Activated naive CD4-positive, alpha-beta T cell treated with anti-CD3 and anti-CD28 coated beads, Interleukin-2, amount 10 ng/mL, durations not matched to agents 7 days and 5 days (primary cell): ENCODE measurements around the gene MYOCD.

ENCODE experiments used
- CTCF ChIA-PET: fragments of 350-600 bp; sonication (Branson Sonifier 250); formaldehyde crosslinking; loops from one replicate; lab custom pipeline; 2021; ENCODE audit warnings: antibody characterized with exemption; lab: Charles Lee
- DNase-seq: peaks from one replicate; pipeline ENCODE4 v3.0.0-alpha.2; 2020
- H3K27ac Mint-ChIP-seq: one replicate; pipeline ENCODE4 v1.8.0; 2021; ENCODE audit warnings: mild to moderate bottlenecking, moderate library complexity, mixed read lengths
- H3K27me3 Mint-ChIP-seq: one replicate; pipeline ENCODE4 v1.8.0; 2021; ENCODE audit warnings: mild to moderate bottlenecking, mixed read lengths
- H3K36me3 Mint-ChIP-seq: one replicate; pipeline ENCODE4 v1.8.0; 2021; ENCODE audit warnings: mixed read lengths
- H3K4me1 Mint-ChIP-seq: one replicate; pipeline ENCODE4 v1.8.0; 2021; ENCODE audit warnings: mixed read lengths
- H3K4me3 Mint-ChIP-seq: one replicate; pipeline ENCODE4 v1.8.0; 2021; ENCODE audit warnings: mild to moderate bottlenecking, moderate library complexity, mixed read lengths
- H3K9me3 Mint-ChIP-seq: one replicate; pipeline ENCODE4 v1.8.0; 2021; ENCODE audit warnings: mixed read lengths

MYOCD gene

GRCh38 chr17:12736526-12736925 lies 70.8 kb downstream of the MYOCD start:
- CTCF ChIA-PET = no interaction called here
- H3K9me3 Mint-ChIP-seq = peaks cover 14% of the 10 kb centered on the region

GRCh38 chr17:12737740-12738469 lies 72.2 kb downstream of the MYOCD start:
- Mint-ChIP-seq H3K4me3 (no peak overlapping the region), H3K27me3 (no peaks in the 10 kb centered on the region), H3K4me1 (no peaks in the 10 kb centered on the region), H3K9me3 (peaks cover 7% of the 10 kb centered on the region), H3K36me3 (no peaks in the 10 kb centered on the region), H3K27ac (no peak overlapping the region)
- CTCF ChIA-PET = no interaction called here
- DNase-seq = no peak

More at GRCh38 chr17:12736526-12736925, 70.8 kb downstream of the MYOCD start:
- Mint-ChIP-seq H3K36me3 (no peaks in the 10 kb centered on the region), H3K27me3 (no peaks in the 10 kb centered on the region), H3K4me1 (no peaks in the 10 kb centered on the region), H3K4me3 (no peak overlapping the region), H3K27ac (no peak overlapping the region)
- no peak for DNase-seq

GRCh38 chr17:12738624-12739023 lies 72.9 kb downstream of the MYOCD start:
- CTCF ChIA-PET = no interaction called here
- DNase-seq = no peak
- no peaks in the 10 kb centered on the region for H3K36me3 Mint-ChIP-seq
- H3K4me3 Mint-ChIP-seq = no peak overlapping the region
- H3K27me3 Mint-ChIP-seq = no peaks in the 10 kb centered on the region
- H3K4me1 Mint-ChIP-seq = no peaks in the 10 kb centered on the region
- peaks cover 7% of the 10 kb centered on the region for H3K9me3 Mint-ChIP-seq
- no peak overlapping the region for H3K27ac Mint-ChIP-seq

GRCh38 chr17:12739500-12739899 lies 73.8 kb downstream of the MYOCD start:
- peaks cover 4% of the 10 kb centered on the region for H3K9me3 Mint-ChIP-seq
- no peaks in the 10 kb centered on the region for H3K4me1 Mint-ChIP-seq
- no peak overlapping the region for H3K4me3 Mint-ChIP-seq
- no peak for DNase-seq
- H3K36me3 Mint-ChIP-seq = no peaks in the 10 kb centered on the region
- CTCF ChIA-PET = interaction anchor here (0.6 kb wide), 1 partner anchor 201 kb away, joined by 3 read pairs; no protein-coding TSS in a partner anchor
- no peaks in the 10 kb centered on the region for H3K27me3 Mint-ChIP-seq
- no peak overlapping the region for H3K27ac Mint-ChIP-seq

GRCh38 chr17:12743046-12743445 lies 77.4 kb downstream of the MYOCD start:
- no peak for DNase-seq
- no peaks in the 10 kb centered on the region for H3K36me3 Mint-ChIP-seq
- CTCF ChIA-PET = no interaction called here
- no peaks in the 10 kb centered on the region for H3K27me3 Mint-ChIP-seq
- H3K4me1 Mint-ChIP-seq = no peaks in the 10 kb centered on the region
- H3K9me3 Mint-ChIP-seq = peaks cover 6% of the 10 kb centered on the region
- H3K27ac Mint-ChIP-seq = no peak overlapping the region
- H3K4me3 Mint-ChIP-seq = no peak overlapping the region

GRCh38 chr17:12744298-12744697 lies 78.6 kb downstream of the MYOCD start:
- Mint-ChIP-seq H3K4me1 (no peaks in the 10 kb centered on the region), H3K36me3 (no peaks in the 10 kb centered on the region), H3K27me3 (no peaks in the 10 kb centered on the region), H3K4me3 (no peak overlapping the region), H3K9me3 (peaks cover 6% of the 10 kb centered on the region), H3K27ac (no peak overlapping the region)
- CTCF ChIA-PET = interaction anchor here (1.2 kb wide), 1 partner anchor 16 kb away, joined by 3 read pairs; no protein-coding TSS in a partner anchor
- DNase-seq = no peak

- Mint-ChIP-seq H3K36me3 (no peaks in the 10 kb centered on the region), H3K27ac (no peak overlapping the region), H3K4me3 (no peak overlapping the region), H3K4me1 (no peaks in the 10 kb centered on the region), H3K27me3 (no peaks in the 10 kb centered on the region), H3K9me3 (peaks cover 6% of the 10 kb centered on the region)
- no peak for DNase-seq
- CTCF ChIA-PET = no interaction called here
These were observed 79.1 kb downstream of the MYOCD start for GRCh38 chr17:12744786-12745185.

- Mint-ChIP-seq H3K27me3 (no peaks in the 10 kb centered on the region), H3K36me3 (no peaks in the 10 kb centered on the region), H3K9me3 (peaks cover 6% of the 10 kb centered on the region), H3K4me1 (no peaks in the 10 kb centered on the region), H3K4me3 (no peak overlapping the region), H3K27ac (no peak overlapping the region)
- CTCF ChIA-PET = no interaction called here
- no peak for DNase-seq
These were observed 79.8 kb downstream of the MYOCD start for GRCh38 chr17:12745486-12745885.

GRCh38 chr17:12756786-12757185 lies 91.1 kb downstream of the MYOCD start:
- Mint-ChIP-seq H3K4me1 (no peaks in the 10 kb centered on the region), H3K9me3 (peaks cover 16% of the 10 kb centered on the region), H3K27ac (no peak overlapping the region)

GRCh38 chr17:12759090-12759489 lies 93.4 kb downstream of the MYOCD start:
- H3K36me3 Mint-ChIP-seq = no peaks in the 10 kb centered on the region
- no peak for DNase-seq
- CTCF ChIA-PET = no interaction called here
- no peaks in the 10 kb centered on the region for H3K27me3 Mint-ChIP-seq
- peaks cover 10% of the 10 kb centered on the region for H3K9me3 Mint-ChIP-seq
- H3K4me3 Mint-ChIP-seq = no peak overlapping the region
- no peaks in the 10 kb centered on the region for H3K4me1 Mint-ChIP-seq
- no peak overlapping the region for H3K27ac Mint-ChIP-seq

More at GRCh38 chr17:12756786-12757185, 91.1 kb downstream of the MYOCD start:
- Mint-ChIP-seq H3K4me3 (no peak overlapping the region), H3K27me3 (no peaks in the 10 kb centered on the region), H3K36me3 (no peaks in the 10 kb centered on the region)
- no peak for DNase-seq
- CTCF ChIA-PET = no interaction called here

GRCh38 chr17:12765548-12765947 lies 99.9 kb downstream of the MYOCD start:
- H3K27ac Mint-ChIP-seq = no peak overlapping the region

GRCh38 chr17:12768255-12768654 lies 102.6 kb downstream of the MYOCD start:
- no peaks in the 10 kb centered on the region for H3K36me3 Mint-ChIP-seq
- H3K27me3 Mint-ChIP-seq = no peaks in the 10 kb centered on the region
- H3K9me3 Mint-ChIP-seq = peaks cover 11% of the 10 kb centered on the region
- no peak overlapping the region for H3K27ac Mint-ChIP-seq
- no peak overlapping the region for H3K4me3 Mint-ChIP-seq
- no peaks in the 10 kb centered on the region for H3K4me1 Mint-ChIP-seq
- no peak for DNase-seq
- CTCF ChIA-PET = no interaction called here

More at GRCh38 chr17:12765548-12765947, 99.9 kb downstream of the MYOCD start:
- CTCF ChIA-PET = no interaction called here
- H3K4me3 Mint-ChIP-seq = no peak overlapping the region
- H3K36me3 Mint-ChIP-seq = no peaks in the 10 kb centered on the region
- DNase-seq = no peak
- H3K4me1 Mint-ChIP-seq = no peaks in the 10 kb centered on the region
- H3K9me3 Mint-ChIP-seq = peaks cover 8% of the 10 kb centered on the region
- no peaks in the 10 kb centered on the region for H3K27me3 Mint-ChIP-seq

GRCh38 chr17:12769981-12770380 lies 104.3 kb downstream of the MYOCD start:
- CTCF ChIA-PET = no interaction called here
- no peaks in the 10 kb centered on the region for H3K4me1 Mint-ChIP-seq
- H3K27me3 Mint-ChIP-seq = no peaks in the 10 kb centered on the region
- H3K4me3 Mint-ChIP-seq = no peak overlapping the region
- peaks cover 12% of the 10 kb centered on the region for H3K9me3 Mint-ChIP-seq
- DNase-seq = no peak
- no peak overlapping the region for H3K27ac Mint-ChIP-seq
- no peaks in the 10 kb centered on the region for H3K36me3 Mint-ChIP-seq

- Mint-ChIP-seq H3K36me3 (no peaks in the 10 kb centered on the region), H3K9me3 (peaks cover 14% of the 10 kb centered on the region), H3K27me3 (no peaks in the 10 kb centered on the region), H3K4me1 (no peaks in the 10 kb centered on the region), H3K27ac (no peak overlapping the region), H3K4me3 (no peak overlapping the region)
- CTCF ChIA-PET = no interaction called here
- DNase-seq = no peak
These were observed 107.5 kb downstream of the MYOCD start for GRCh38 chr17:12773153-12773552.

- Mint-ChIP-seq H3K27me3 (peaks cover 35% of the 10 kb centered on the region), H3K36me3 (no peaks in the 10 kb centered on the region), H3K4me1 (peaks cover 3% of the 10 kb centered on the region), H3K9me3 (no peaks in the 10 kb centered on the region), H3K27ac (no peak overlapping the region), H3K4me3 (peak overlapping the region; percentile 62)
- peak; percentile 41 for DNase-seq
- CTCF ChIA-PET = no interaction called here
These were observed 123.4 kb downstream of the MYOCD start for GRCh38 chr17:12789075-12789480.
